ENCODE results near the gene ZNF14. TPM values are rescaled to one million over a fixed set of nuclear protein-coding genes. Genes with fewer than 3 reads are reported as not detected.

The ZNF14 gene
- polyA plus RNA-seq, 2 of the 4 experiments (the other 2 are of a cell fraction): 1.6 to 2.8 TPM

- TF ChIP-seq FOSL2 (IDR thresholded peaks at IDR 0.05) (no peak), FOSL2 (CRISPR knock-in tag; IDR thresholded peaks at IDR 0.05) (no peak), ZNF302 (CRISPR knock-in tag; IDR thresholded peaks at IDR 0.05) (no peak), KDM1A (IDR thresholded peaks at IDR 0.05; ENCODE audit: low read depth) (no peak), ESRRA (IDR thresholded peaks at IDR 0.05; ENCODE audit: borderline replicate concordance, low read length) (no peak), PHF8 (IDR thresholded peaks at IDR 0.05; ENCODE audit: borderline replicate concordance, low read depth) (no peak)
Measured at GRCh38 chr19:19742773-19743172, 9.9 kb upstream of the ZNF14 start (continued).

GRCh38 chr19:19741184-19741583, 8.3 kb upstream of the ZNF14 start:
- ChIA-PET CTCF (no interaction called here), POLR2A (no interaction called here)
- ATAC-seq: no peak
- no peak overlapping the region for H3K4me2 ChIP-seq
- no peak overlapping the region for H3K4me3 ChIP-seq
- H3K4me1 ChIP-seq: no peaks in the 10 kb centered on the region
- 25% methylated on average over 7 of the region's 7 CpGs for WGBS (ENCODE audit: missing lambda C conversion rate)
- TF ChIP-seq HOXB5 (CRISPR knock-in tag; IDR thresholded peaks at IDR 0.05): no peak
- DNase-seq (ENCODE audit: low read depth in 1 of 2, low spot score in 1 of 2): no peak
- FAIRE-seq: no peak
- no peak overlapping the region for H3K27ac ChIP-seq
- H3K9me3 ChIP-seq: no peaks in the 10 kb centered on the region; the same call in 2 of the 3 replicates

DNA sequence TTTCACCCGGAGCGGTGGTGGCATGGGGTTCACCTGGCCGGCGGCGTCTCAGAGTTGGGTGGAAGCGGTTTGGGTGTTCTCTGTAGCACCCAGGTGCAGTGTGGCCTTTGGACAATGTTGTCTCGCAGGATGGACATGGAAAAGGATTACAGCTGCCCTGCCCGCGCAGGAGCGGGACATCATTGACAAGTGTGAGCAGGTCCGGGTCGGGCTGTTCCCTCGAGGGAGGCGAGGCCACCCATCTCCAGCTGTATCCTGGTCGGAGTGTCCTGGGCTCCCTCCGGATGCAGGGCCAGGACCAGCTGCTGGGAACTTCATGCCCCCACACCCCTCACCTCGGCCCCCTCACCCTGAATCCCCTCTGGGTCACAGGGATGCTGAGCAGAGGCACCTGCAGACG, 7.8 kb upstream of the ZNF14 start:
- no peak overlapping the region for H3K27ac ChIP-seq
- ATAC-seq (no peak), DNase-seq (ENCODE audit: low read depth in 1 of 2, low spot score in 1 of 2) (no peak), FAIRE-seq (no peak)
- H3K4me2 ChIP-seq: no peak overlapping the region
- 58% methylated on average over 8 of the region's 18 CpGs for WGBS (ENCODE audit: missing lambda C conversion rate)
- CTCF ChIA-PET: no interaction called here
- no peak overlapping the region for H3K4me3 ChIP-seq
- no peaks in the 10 kb centered on the region for H3K4me1 ChIP-seq
- H3K9me3 ChIP-seq: no peaks in the 10 kb centered on the region; the same call in 2 of the 3 replicates
- TF ChIP-seq CHD4 (IDR thresholded peaks at IDR 0.05; ENCODE audit: borderline replicate concordance) (no peak), NR3C1 (IDR thresholded peaks at IDR 0.05) (no peak), HDAC2 (IDR thresholded peaks at IDR 0.05) (no peak), HOXB5 (CRISPR knock-in tag; IDR thresholded peaks at IDR 0.05) (no peak), CBX8 (IDR thresholded peaks at IDR 0.05) (no peak), RNF2 (IDR thresholded peaks at IDR 0.05; ENCODE audit: borderline replicate concordance, low read depth) (no peak), NPAS2 (CRISPR knock-in tag; IDR thresholded peaks at IDR 0.05; ENCODE audit: borderline replicate concordance) (no peak), BCL3 (IDR thresholded peaks at IDR 0.05) (no peak), BHLHE40 (IDR thresholded peaks at IDR 0.05; ENCODE audit: low read depth, low read length) (no peak), SREBF2 (IDR thresholded peaks at IDR 0.05) (no peak), SMC3 (IDR thresholded peaks at IDR 0.05) (no peak), ZNF302 (CRISPR knock-in tag; IDR thresholded peaks at IDR 0.05) (no peak), EHF (CRISPR knock-in tag; IDR thresholded peaks at IDR 0.05) (no peak), RAD21 (conservative IDR thresholded peaks at IDR 0.05 in 1 of 2, IDR thresholded peaks at IDR 0.05 in 1 of 2) (no peak), KDM5A (IDR thresholded peaks at IDR 0.05) (no peak), ESRRA (IDR thresholded peaks at IDR 0.05; ENCODE audit: borderline replicate concordance, low read length) (no peak), MAZ (IDR thresholded peaks at IDR 0.05; ENCODE audit: borderline replicate concordance, low read depth, low read length) (no peak)
- TF ChIP-seq, protein P1, sequence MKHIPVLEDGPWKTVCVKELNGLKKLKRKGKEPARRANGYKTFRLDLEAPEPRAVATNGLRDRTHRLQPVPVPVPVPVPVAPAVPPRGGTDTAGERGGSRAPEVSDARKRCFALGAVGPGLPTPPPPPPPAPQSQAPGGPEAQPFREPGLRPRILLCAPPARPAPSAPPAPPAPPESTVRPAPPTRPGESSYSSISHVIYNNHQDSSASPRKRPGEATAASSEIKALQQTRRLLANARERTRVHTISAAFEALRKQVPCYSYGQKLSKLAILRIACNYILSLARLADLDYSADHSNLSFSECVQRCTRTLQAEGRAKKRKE (CRISPR knock-in tag; IDR thresholded peaks at IDR 0.05; ENCODE audit: low read depth): no peak
- POLR2A ChIA-PET: no interaction called here

- POLR2A ChIA-PET: no interaction called here
- WGBS (ENCODE audit: missing lambda C conversion rate): no CpG with 5 or more reads among the region's 1 CpG
Measured at GRCh38 chr19:19738564-19738963, 5.7 kb upstream of the ZNF14 start.

More at GRCh38 chr19:19738564-19738963, 5.7 kb upstream of the ZNF14 start:
- H3K4me2 ChIP-seq: no peak overlapping the region
- TF ChIP-seq PHF8 (IDR thresholded peaks at IDR 0.05; ENCODE audit: borderline replicate concordance, low read depth) (no peak), POLR2A (IDR thresholded peaks at IDR 0.05; ENCODE audit: low read length) (no peak)
- ATAC-seq: no peak
- H3K4me1 ChIP-seq: no peaks in the 10 kb centered on the region
- DNase-seq (ENCODE audit: low read depth in 1 of 2, low spot score in 1 of 2): no peak
- peaks cover 8% of the 10 kb centered on the region for H3K9me3 ChIP-seq
- CTCF ChIA-PET: no interaction called here
- FAIRE-seq: no peak
- H3K27ac ChIP-seq: no peak overlapping the region
- H3K4me3 ChIP-seq: no peak overlapping the region
